Nephron progenitor cell (in vitro differentiated cells): ENCODE results near the gene CYBRD1.

Source experiments
- DNase-seq: peaks from one replicate; pipeline ENCODE4 v3.0.0; 2021
- H3K27ac Mint-ChIP-seq: 2 replicates; pipeline ENCODE4 v1.8.0; 2021; ENCODE audit warnings: mild to moderate bottlenecking, moderate library complexity, mixed read lengths
- H3K27me3 Mint-ChIP-seq: 2 replicates; pipeline ENCODE4 v1.8.0; 2021; ENCODE audit warnings: mild to moderate bottlenecking, low read depth, mixed read lengths; ENCODE audit not compliant: poor library complexity
- H3K36me3 Mint-ChIP-seq: 2 replicates; pipeline ENCODE4 v1.8.0; 2021; ENCODE audit warnings: low read depth, mixed read lengths
- H3K4me1 Mint-ChIP-seq: 2 replicates; pipeline ENCODE4 v1.8.0; 2021; ENCODE audit warnings: mixed read lengths
- H3K4me3 Mint-ChIP-seq: 2 replicates; pipeline ENCODE4 v1.8.0; 2021; ENCODE audit warnings: mild to moderate bottlenecking, moderate library complexity, mixed read lengths
- H3K9me3 Mint-ChIP-seq: 2 replicates; pipeline ENCODE4 v1.8.0; 2021; ENCODE audit warnings: mild to moderate bottlenecking, moderate library complexity, mixed read lengths
- CTCF ChIP-seq: fragments of 200-600 bp; sonication (generic); IDR thresholded peaks from 2 replicates; pipeline ENCODE4 v1.5.0; 2021; ENCODE audit warnings: antibody characterized with exemption

Gene CYBRD1

DNA sequence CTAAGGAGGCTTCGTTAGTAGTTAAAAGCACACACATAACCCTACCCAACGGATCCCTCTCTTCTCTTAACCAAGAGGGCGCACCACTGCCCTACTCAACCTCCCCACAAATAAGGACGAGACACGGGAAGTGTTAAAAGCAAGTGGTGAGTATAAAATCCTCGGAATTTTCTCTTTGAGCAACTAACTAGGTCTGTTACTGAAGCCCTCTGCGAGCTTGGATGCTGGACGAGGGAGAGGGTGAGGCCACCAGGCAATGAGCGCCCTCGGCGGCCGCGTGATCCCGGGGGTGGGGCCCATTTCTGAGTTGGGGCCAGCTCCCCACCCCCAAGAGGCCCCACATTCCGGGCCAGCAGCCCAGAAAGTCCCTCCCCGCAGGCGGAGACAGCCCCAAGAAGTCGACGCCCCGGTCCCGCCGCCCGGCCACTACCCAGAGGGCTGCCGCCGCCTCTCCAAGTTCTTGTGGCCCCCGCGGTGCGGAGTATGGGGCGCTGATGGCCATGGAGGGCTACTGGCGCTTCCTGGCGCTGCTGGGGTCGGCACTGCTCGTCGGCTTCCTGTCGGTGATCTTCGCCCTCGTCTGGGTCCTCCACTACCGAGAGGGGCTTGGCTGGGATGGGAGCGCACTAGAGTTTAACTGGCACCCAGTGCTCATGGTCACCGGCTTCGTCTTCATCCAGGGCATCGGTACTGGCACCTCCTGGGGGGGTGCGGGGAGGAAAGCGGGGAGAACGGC, at the start of gene CYBRD1:
CYBRD1 (plus strand) TSS at position 423 of the 736 bp plus-strand sequence; CDS start at position 495, 72 bp downstream.
- Mint-ChIP-seq H3K4me3 (peak within 1 kb of the TSS; percentile 92), H3K27me3 (peaks cover 16% of the 10 kb centered on the region), H3K36me3 (no peaks in the 10 kb centered on the region), H3K4me1 (peaks cover 46% of the 10 kb centered on the region), H3K27ac (peak within 1 kb of the TSS; percentile 59), H3K9me3 (peaks cover 3% of the 10 kb centered on the region)
- TF ChIP-seq CTCF, result no peak
- peak; percentile 53 for DNase-seq

- Mint-ChIP-seq H3K27me3 (no peaks in the 10 kb centered on the region), H3K4me3 (no peak overlapping the region), H3K4me1 (peaks cover 12% of the 10 kb centered on the region), H3K36me3 (peaks cover 38% of the 10 kb centered on the region), H3K27ac (no peak overlapping the region), H3K9me3 (no peaks in the 10 kb centered on the region)
- no peak for TF ChIP-seq CTCF
- no peak for DNase-seq
These were observed 46.3 kb upstream of the CYBRD1 start for GRCh38 chr2:171475979-171476378.

DNA sequence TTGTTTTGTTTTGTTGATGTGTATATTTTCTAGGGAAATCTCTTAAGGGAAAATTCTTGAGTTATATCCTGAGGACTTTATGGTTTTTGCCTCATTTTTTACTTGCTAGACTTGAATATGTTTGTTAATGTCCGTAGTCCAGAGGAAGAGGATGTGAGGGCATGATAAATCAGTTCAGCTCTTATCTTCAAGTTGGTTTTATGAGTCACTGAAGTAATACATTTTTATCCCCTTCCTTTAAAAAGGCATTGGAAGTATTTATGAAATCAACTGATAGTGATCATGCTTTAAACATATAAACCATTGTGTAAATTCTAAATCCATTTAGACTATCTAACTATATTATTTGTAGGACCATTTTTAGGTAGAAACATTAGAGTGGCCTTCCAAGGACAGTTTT, 43.9 kb upstream of the CYBRD1 start:
- no peaks in the 10 kb centered on the region for H3K27me3 Mint-ChIP-seq
- no peak overlapping the region for H3K4me3 Mint-ChIP-seq
- peaks cover 23% of the 10 kb centered on the region for H3K4me1 Mint-ChIP-seq
- H3K27ac Mint-ChIP-seq, result no peak overlapping the region
- DNase-seq, result no peak
- no peaks in the 10 kb centered on the region for H3K9me3 Mint-ChIP-seq
- peaks cover 29% of the 10 kb centered on the region for H3K36me3 Mint-ChIP-seq
- TF ChIP-seq CTCF, result no peak

DNA sequence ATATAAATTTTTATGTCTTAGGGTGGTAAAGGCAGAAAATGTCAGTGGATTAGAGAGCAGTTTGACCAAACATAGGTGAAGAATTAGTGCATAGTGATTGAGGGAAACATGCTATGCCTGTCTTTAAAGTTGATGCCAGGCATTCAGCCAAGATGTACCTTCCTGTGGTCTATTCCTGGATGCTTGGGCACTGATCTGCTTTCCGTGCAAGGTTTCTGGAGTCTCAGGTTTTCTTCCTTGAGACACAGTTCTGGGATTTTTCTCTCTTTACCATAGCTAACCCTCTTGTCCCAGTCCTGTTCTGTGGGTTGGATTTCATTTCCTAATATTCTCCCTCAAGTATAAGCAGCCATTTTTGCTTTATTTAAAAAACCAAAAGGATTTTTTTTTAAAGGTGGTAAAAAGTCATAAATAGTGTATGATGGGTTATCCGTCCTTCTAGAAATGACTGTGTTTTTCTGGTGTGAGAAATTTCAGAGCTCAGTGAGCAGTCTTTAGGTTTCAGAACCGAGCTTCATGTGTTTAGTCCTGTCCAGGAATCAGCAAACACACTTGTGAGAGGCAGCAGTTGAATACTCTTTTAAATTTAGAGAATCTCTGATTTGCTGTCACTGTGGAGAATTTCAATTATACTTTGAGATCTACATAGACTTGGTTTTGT, 43.0 kb upstream of the CYBRD1 start:
- Mint-ChIP-seq H3K27me3 (no peaks in the 10 kb centered on the region), H3K9me3 (no peaks in the 10 kb centered on the region), H3K4me1 (peaks cover 22% of the 10 kb centered on the region), H3K27ac (no peak overlapping the region), H3K36me3 (peaks cover 23% of the 10 kb centered on the region), H3K4me3 (no peak overlapping the region)
- DNase-seq, result no peak
- no peak for TF ChIP-seq CTCF

DNA sequence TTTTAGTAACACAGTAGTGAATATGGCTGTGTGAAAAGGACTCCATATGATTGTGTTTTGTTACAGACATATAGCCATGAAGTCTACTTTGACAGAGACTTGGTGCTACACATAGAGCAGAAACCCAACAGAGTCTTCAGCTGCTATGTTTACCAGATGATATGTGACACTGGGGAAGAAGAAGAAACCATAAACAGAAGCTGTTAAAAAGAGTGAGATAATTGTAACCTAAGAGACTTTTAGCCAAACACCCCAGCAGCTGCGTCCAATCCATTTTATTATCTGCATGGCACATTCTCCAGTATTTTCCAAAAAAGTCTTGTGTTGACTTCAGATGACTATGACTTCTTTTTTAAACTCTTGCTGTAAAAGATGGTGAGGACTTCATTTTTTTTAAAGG, 41.4 kb upstream of the CYBRD1 start:
- Mint-ChIP-seq H3K27me3 (no peaks in the 10 kb centered on the region), H3K9me3 (no peaks in the 10 kb centered on the region), H3K4me1 (peaks cover 19% of the 10 kb centered on the region), H3K4me3 (no peak overlapping the region), H3K27ac (no peak overlapping the region), H3K36me3 (peaks cover 19% of the 10 kb centered on the region)
- TF ChIP-seq CTCF, result no peak
- no peak for DNase-seq
